Measurements from ENCODE around the gene DAP.

DNA sequence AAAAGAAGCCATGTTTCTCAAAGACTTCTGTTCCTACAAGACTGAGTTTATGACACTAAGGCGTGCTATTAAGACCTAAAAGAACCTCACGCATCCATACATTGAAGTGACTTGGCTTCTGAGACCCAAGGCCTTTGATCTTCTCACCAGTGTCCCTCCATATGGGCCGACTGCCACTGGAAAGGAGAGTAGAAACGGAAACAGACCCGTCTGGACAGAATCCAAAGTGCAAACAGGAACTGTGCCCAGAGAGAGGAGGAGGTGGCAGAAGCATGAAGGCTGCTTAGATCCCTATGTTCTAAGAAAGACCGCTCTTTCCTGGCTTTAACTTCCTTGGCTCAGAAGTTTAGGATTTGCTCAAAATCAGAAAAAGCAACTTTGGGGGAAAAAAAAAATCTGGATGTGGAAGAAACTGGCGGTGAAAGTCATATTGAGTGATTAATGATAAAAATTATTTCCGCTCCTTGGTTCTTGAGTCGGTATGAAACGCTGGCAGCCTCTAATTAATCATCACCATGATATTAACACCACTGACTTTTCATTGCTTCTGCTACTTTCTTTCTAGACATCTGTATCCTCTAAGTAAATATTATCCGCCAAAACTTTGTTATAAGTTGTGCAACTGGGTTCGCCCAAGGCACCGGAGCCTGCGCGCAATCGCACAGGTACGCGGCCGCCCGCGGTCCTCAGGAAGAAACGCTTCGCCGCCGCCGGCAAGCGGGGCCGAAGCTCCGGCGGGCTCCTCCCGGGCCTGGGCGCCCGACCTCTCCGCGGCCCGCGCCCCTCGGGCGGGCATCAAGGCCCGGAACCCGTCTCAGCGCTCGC, 726 bp downstream of the DAP start:
- TF ChIP-seq, protein P1, sequence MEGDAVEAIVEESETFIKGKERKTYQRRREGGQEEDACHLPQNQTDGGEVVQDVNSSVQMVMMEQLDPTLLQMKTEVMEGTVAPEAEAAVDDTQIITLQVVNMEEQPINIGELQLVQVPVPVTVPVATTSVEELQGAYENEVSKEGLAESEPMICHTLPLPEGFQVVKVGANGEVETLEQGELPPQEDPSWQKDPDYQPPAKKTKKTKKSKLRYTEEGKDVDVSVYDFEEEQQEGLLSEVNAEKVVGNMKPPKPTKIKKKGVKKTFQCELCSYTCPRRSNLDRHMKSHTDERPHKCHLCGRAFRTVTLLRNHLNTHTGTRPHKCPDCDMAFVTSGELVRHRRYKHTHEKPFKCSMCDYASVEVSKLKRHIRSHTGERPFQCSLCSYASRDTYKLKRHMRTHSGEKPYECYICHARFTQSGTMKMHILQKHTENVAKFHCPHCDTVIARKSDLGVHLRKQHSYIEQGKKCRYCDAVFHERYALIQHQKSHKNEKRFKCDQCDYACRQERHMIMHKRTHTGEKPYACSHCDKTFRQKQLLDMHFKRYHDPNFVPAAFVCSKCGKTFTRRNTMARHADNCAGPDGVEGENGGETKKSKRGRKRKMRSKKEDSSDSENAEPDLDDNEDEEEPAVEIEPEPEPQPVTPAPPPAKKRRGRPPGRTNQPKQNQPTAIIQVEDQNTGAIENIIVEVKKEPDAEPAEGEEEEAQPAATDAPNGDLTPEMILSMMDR (conservative IDR thresholded peaks at IDR 0.05; ENCODE audit: low read depth in 2 of 2), result no peak
- TF ChIP-seq, protein P2, sequence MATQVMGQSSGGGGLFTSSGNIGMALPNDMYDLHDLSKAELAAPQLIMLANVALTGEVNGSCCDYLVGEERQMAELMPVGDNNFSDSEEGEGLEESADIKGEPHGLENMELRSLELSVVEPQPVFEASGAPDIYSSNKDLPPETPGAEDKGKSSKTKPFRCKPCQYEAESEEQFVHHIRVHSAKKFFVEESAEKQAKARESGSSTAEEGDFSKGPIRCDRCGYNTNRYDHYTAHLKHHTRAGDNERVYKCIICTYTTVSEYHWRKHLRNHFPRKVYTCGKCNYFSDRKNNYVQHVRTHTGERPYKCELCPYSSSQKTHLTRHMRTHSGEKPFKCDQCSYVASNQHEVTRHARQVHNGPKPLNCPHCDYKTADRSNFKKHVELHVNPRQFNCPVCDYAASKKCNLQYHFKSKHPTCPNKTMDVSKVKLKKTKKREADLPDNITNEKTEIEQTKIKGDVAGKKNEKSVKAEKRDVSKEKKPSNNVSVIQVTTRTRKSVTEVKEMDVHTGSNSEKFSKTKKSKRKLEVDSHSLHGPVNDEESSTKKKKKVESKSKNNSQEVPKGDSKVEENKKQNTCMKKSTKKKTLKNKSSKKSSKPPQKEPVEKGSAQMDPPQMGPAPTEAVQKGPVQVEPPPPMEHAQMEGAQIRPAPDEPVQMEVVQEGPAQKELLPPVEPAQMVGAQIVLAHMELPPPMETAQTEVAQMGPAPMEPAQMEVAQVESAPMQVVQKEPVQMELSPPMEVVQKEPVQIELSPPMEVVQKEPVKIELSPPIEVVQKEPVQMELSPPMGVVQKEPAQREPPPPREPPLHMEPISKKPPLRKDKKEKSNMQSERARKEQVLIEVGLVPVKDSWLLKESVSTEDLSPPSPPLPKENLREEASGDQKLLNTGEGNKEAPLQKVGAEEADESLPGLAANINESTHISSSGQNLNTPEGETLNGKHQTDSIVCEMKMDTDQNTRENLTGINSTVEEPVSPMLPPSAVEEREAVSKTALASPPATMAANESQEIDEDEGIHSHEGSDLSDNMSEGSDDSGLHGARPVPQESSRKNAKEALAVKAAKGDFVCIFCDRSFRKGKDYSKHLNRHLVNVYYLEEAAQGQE (IDR thresholded peaks at IDR 0.05; ENCODE audit: unreplicated experiment), result no peak
- TF ChIP-seq EZH2phosphoT487 (IDR thresholded peaks at IDR 0.05; ENCODE audit: unreplicated experiment), result no peak
- no peak for TF ChIP-seq POLR2AphosphoS5 (IDR thresholded peaks at IDR 0.05; ENCODE audit: low read depth)
- TF ChIP-seq, protein P3, sequence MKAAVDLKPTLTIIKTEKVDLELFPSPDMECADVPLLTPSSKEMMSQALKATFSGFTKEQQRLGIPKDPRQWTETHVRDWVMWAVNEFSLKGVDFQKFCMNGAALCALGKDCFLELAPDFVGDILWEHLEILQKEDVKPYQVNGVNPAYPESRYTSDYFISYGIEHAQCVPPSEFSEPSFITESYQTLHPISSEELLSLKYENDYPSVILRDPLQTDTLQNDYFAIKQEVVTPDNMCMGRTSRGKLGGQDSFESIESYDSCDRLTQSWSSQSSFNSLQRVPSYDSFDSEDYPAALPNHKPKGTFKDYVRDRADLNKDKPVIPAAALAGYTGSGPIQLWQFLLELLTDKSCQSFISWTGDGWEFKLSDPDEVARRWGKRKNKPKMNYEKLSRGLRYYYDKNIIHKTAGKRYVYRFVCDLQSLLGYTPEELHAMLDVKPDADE (IDR thresholded peaks at IDR 0.05), result no peak
- no peak for TF ChIP-seq EZH2 (IDR thresholded peaks at IDR 0.05; ENCODE audit: low read depth, unreplicated experiment)
- no peak for TF ChIP-seq CREB1 (CRISPR knock-in tag; IDR thresholded peaks at IDR 0.05; ENCODE audit: low read depth)
- no peak for TF ChIP-seq JUNB (IDR thresholded peaks at IDR 0.05; ENCODE audit: unreplicated experiment)
- TF ChIP-seq ZNF114 (CRISPR knock-in tag; IDR thresholded peaks at IDR 0.05), result no peak
- TF ChIP-seq NANOG (IDR thresholded peaks at IDR 0.05; ENCODE audit: borderline replicate concordance), result no peak
- TF ChIP-seq, protein P4, sequence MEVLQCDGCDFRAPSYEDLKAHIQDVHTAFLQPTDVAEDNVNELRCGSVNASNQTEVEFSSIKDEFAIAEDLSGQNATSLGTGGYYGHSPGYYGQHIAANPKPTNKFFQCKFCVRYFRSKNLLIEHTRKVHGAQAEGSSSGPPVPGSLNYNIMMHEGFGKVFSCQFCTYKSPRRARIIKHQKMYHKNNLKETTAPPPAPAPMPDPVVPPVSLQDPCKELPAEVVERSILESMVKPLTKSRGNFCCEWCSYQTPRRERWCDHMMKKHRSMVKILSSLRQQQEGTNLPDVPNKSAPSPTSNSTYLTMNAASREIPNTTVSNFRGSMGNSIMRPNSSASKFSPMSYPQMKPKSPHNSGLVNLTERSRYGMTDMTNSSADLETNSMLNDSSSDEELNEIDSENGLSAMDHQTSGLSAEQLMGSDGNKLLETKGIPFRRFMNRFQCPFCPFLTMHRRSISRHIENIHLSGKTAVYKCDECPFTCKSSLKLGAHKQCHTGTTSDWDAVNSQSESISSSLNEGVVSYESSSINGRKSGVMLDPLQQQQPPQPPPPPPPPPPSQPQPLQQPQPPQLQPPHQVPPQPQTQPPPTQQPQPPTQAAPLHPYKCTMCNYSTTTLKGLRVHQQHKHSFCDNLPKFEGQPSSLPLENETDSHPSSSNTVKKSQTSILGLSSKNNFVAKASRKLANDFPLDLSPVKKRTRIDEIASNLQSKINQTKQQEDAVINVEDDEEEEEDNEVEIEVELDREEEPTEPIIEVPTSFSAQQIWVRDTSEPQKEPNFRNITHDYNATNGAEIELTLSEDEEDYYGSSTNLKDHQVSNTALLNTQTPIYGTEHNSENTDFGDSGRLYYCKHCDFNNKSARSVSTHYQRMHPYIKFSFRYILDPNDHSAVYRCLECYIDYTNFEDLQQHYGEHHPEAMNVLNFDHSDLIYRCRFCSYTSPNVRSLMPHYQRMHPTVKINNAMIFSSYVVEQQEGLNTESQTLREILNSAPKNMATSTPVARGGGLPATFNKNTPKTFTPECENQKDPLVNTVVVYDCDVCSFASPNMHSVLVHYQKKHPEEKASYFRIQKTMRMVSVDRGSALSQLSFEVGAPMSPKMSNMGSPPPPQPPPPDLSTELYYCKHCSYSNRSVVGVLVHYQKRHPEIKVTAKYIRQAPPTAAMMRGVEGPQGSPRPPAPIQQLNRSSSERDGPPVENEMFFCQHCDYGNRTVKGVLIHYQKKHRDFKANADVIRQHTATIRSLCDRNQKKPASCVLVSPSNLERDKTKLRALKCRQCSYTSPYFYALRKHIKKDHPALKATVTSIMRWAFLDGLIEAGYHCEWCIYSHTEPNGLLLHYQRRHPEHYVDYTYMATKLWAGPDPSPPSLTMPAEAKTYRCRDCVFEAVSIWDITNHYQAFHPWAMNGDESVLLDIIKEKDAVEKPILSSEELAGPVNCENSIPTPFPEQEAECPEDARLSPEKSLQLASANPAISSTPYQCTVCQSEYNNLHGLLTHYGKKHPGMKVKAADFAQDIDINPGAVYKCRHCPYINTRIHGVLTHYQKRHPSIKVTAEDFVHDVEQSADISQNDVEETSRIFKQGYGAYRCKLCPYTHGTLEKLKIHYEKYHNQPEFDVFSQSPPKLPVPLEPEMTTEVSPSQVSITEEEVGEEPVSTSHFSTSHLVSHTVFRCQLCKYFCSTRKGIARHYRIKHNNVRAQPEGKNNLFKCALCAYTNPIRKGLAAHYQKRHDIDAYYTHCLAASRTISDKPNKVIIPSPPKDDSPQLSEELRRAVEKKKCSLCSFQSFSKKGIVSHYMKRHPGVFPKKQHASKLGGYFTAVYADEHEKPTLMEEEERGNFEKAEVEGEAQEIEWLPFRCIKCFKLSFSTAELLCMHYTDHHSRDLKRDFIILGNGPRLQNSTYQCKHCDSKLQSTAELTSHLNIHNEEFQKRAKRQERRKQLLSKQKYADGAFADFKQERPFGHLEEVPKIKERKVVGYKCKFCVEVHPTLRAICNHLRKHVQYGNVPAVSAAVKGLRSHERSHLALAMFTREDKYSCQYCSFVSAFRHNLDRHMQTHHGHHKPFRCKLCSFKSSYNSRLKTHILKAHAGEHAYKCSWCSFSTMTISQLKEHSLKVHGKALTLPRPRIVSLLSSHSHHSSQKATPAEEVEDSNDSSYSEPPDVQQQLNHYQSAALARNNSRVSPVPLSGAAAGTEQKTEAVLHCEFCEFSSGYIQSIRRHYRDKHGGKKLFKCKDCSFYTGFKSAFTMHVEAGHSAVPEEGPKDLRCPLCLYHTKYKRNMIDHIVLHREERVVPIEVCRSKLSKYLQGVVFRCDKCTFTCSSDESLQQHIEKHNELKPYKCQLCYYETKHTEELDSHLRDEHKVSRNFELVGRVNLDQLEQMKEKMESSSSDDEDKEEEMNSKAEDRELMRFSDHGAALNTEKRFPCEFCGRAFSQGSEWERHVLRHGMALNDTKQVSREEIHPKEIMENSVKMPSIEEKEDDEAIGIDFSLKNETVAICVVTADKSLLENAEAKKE (CRISPR knock-in tag; IDR thresholded peaks at IDR 0.05), result no peak
